ENCODE results near the gene ETS1. TPM values are rescaled to one million over a fixed set of nuclear protein-coding genes. Genes with fewer than 3 reads are reported as not detected.

The ETS1 gene
- total RNA-seq, 1 experiment from 2014 or later, result 66.4 TPM

- ATAC-seq (peak; percentile 12; the same call in 1 of the 2 replicates), DNase-seq (ENCODE audit: low read depth, low spot score) (no peak)
- no peaks in the 10 kb centered on the region for H3K36me3 ChIP-seq (ENCODE audit: control insufficient read depth, insufficient read depth, low read length)
- peaks cover 100% of the 10 kb centered on the region for H3K4me1 ChIP-seq (ENCODE audit: control insufficient read depth, insufficient read depth, low read length)
- no peaks in the 10 kb centered on the region for H3K27me3 ChIP-seq (ENCODE audit: control insufficient read depth, insufficient read depth, low read length)
- no TSS peak for BruUV-seq (replicated peaks)
- in situ Hi-C loops (cut with HindIII; ENCODE audit: low pct_unique_long_range_greater_than_20kb, low sequenced_read_pairs), result no loop called here
- POLR2A ChIA-PET, result interaction anchor here (0.5 to 0.8 kb wide), 2 partner anchors 19 to 213 kb away, joined by 3 to 11 read pairs; no protein-coding TSS in a partner anchor
- TF ChIP-seq POLR2AphosphoS5 (IDR thresholded peaks at IDR 0.05; ENCODE audit: low read depth, low read length) (no peak), CTCF (IDR thresholded peaks at IDR 0.05) (no peak), REST (IDR thresholded peaks at IDR 0.05; ENCODE audit: insufficient read depth in 1 of 2, low read depth in 2 of 2, low read length in 1 of 2) (no peak), SIN3A (IDR thresholded peaks at IDR 0.05; ENCODE audit: borderline replicate concordance, insufficient read depth, low read depth, low read length) (no peak), TCF7L2 (IDR thresholded peaks at IDR 0.05; ENCODE audit: low read depth, low read length) (no peak)
- CTCF ChIA-PET, result no interaction called here
- H3K9me3 ChIP-seq (ENCODE audit: control insufficient read depth, insufficient read depth, low read depth, low read length), result no peaks in the 10 kb centered on the region
- H3K27ac ChIP-seq (ENCODE audit: low read length), result peak overlapping the region; percentile 96
- H3K4me3 ChIP-seq (ENCODE audit: low read depth in 2 of 2, low read length in 2 of 2), result no peak overlapping the region; a peak in 1 of 4 replicates
- intact Hi-C loops (cut with micrococcal nuclease; ENCODE audit: unreplicated experiment), result loop anchor here (5.0 to 10.0 kb wide), 2 partner anchors 330 to 467 kb away; no protein-coding TSS in a partner anchor
Observed at GRCh38 chr11:128501632-128502549, 85.5 kb downstream of the ETS1 start.

GRCh38 chr11:128501008-128501407 is 86.3 kb downstream of the ETS1 start:
- no TSS peak for BruUV-seq (replicated peaks)
- Histone ChIP-seq H3K4me1 (ENCODE audit: control insufficient read depth, insufficient read depth, low read length) (peaks cover 100% of the 10 kb centered on the region), H3K9me3 (ENCODE audit: control insufficient read depth, insufficient read depth, low read depth, low read length) (no peaks in the 10 kb centered on the region), H3K36me3 (ENCODE audit: control insufficient read depth, insufficient read depth, low read length) (no peaks in the 10 kb centered on the region), H3K27ac (ENCODE audit: low read length) (peak overlapping the region; percentile 96), H3K27me3 (ENCODE audit: control insufficient read depth, insufficient read depth, low read length) (no peaks in the 10 kb centered on the region), H3K4me3 (ENCODE audit: low read depth in 2 of 2, low read length in 2 of 2) (peak overlapping the region in 1 of 2 experiments; percentile 45; a peak in 2 of 4 replicates)
- ChIA-PET CTCF (no interaction called here), POLR2A (no interaction called here)
- TF ChIP-seq CTCF (IDR thresholded peaks at IDR 0.05), result no peak
- no peak for TF ChIP-seq REST (IDR thresholded peaks at IDR 0.05; ENCODE audit: insufficient read depth in 1 of 2, low read depth in 2 of 2, low read length in 1 of 2)
- no peak for TF ChIP-seq TCF7L2 (IDR thresholded peaks at IDR 0.05; ENCODE audit: low read depth, low read length)
- no peak for TF ChIP-seq SIN3A (IDR thresholded peaks at IDR 0.05; ENCODE audit: borderline replicate concordance, insufficient read depth, low read depth, low read length)
- no peak for TF ChIP-seq POLR2AphosphoS5 (IDR thresholded peaks at IDR 0.05; ENCODE audit: low read depth, low read length)
- DNase-seq (ENCODE audit: low read depth, low spot score) (no peak), ATAC-seq (no peak)
- intact Hi-C loops (cut with micrococcal nuclease; ENCODE audit: unreplicated experiment) (loop anchor here (5.0 to 10.0 kb wide), 2 partner anchors 329 to 466 kb away; no protein-coding TSS in a partner anchor), in situ Hi-C loops (cut with HindIII; ENCODE audit: low pct_unique_long_range_greater_than_20kb, low sequenced_read_pairs) (no loop called here)
